Measurements from ENCODE around the gene VSX1.

Gene VSX1

DNA sequence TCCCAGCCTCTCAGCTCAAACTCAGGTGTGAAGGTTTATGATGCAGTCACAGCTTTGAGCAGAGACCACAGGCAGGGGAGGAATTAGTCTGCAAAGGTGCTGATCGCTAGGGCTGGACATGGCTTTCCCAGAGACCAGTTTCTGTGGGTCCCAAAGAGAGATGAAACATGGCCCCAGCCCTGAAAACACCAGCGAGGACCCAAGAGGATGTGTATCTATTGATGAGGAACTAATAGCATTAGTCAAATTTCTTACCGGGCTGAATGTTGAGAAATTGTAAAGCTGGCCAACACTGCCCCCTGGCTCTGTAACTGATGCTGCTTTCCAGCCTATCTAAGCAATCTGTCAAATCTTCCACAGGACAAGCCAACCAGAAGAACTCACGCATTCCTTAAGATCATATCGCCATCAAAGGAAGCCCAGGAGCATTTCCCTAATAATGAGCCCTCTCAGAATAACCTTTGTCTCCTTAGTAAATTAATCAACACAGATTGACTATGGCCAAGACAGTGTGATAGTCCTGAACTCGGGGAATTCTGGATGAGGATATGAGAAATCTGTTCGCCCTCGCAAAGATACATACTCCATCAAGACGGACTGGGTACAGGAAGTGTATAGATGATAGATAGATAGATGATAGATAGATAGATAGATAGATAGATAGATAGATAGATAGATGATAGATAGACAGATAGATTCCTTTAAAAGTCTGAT lies 16.2 kb downstream of the VSX1 start:
- peak; percentile 48 for DNase-seq (ENCODE audit: low read depth)

DNA sequence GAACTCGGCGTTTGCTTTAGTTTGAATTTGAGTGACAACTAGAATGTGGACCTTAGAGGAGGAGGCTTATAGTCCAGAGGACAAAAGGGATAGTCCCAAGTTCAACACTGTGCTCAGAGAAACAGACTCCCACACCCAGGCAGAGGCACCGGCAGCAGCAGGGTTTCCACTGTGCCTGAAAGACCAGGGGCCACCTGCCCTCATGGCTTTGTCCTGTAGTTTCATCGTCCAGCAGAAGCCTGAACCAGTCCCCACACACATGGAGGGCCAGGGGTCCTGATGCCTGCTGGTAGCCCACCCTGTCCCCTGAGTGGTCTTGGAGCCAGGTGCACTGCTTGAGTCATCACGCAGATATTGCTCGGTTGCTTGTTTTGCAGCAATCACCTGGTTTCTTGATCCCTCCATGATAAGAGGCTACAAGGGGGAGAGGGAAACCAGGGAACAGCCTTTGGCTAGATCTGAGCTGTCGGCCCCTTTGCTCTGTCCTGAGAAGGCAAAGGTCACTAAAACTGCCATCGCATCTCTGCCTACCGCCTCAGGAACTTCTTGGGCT lies 16.8 kb downstream of the VSX1 start:
- no peak for DNase-seq (ENCODE audit: low read depth)

GRCh38 chr20:25064561-25065071 lies 17.3 kb downstream of the VSX1 start:
- DNase-seq (ENCODE audit: low read depth): no peak

- no peak for DNase-seq (ENCODE audit: low read depth)
These were observed 18.0 kb downstream of the VSX1 start for GRCh38 chr20:25063981-25064380.

- no peak for DNase-seq (ENCODE audit: low read depth)
These were observed 18.4 kb downstream of the VSX1 start for GRCh38 chr20:25063546-25063945.

DNA sequence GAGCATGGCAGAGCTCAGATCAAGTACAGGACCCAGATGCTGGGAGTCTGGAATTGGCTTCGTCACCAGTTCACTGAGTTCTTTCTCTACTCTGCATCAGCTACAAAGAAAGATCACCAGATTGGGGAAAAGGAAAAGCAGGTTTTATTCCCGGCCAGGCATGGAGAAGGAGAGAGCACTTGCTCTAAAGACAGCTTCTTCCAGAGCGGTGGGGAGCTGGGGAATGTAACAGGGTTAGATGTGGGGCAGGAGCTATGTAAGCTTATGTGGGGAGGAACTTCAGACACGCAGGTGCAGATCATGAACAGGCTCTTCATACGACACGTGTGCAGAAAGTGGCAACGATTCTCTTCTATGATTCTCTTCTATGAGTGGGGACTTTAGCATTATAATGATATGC lies 19.1 kb downstream of the VSX1 start:
- no peak for DNase-seq (ENCODE audit: low read depth)

GRCh38 chr20:25061821-25062530 lies 20.0 kb downstream of the VSX1 start:
- no peak for DNase-seq (ENCODE audit: low read depth)

GRCh38 chr20:25061103-25061799 lies 20.7 kb downstream of the VSX1 start:
- no peak for DNase-seq (ENCODE audit: low read depth)

- no peak for DNase-seq (ENCODE audit: low read depth)
These were observed 22.0 kb downstream of the VSX1 start for GRCh38 chr20:25059866-25060465.

- DNase-seq (ENCODE audit: low read depth): no peak
These were observed 22.8 kb downstream of the VSX1 start for GRCh38 chr20:25058847-25059810.

GRCh38 chr20:25058051-25058846 lies 23.7 kb downstream of the VSX1 start, which contains the start of gene ACSS1:
Gene ACSS1, minus strand, starts transcription at chr20:25058139. Its CDS starts 37 bp downstream, at chr20:25058102.
- DNase-seq (ENCODE audit: low read depth): peak; percentile 58

- DNase-seq (ENCODE audit: low read depth): peak; percentile 69
These were observed 24.5 kb downstream of the VSX1 start for GRCh38 chr20:25057234-25058050.

DNA sequence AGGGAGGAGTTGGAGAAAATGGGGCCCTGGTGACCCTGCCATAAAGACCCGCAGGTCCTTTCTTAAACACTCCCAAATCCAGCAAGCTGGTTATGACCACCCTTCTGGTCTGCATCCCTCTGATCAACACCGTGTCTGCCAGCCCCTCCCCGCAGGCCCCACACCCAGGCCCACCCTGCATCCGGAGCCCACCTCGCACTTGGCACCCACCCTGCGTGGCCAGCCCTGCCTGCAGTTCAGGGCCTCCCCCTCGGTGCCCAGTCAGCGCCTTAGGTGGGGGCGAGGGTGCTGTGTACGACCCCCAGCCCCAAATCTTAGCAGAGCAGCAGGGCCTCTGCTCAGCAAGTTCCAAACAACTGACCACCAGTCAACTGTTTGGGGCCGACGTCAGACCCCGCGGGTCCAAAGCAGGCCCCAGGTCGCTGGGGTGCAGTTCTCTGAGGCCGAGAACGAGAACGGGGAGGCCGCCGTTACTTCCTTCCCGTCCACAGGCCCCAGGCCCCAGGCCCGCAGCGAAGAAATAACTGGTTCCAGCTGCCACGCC lies 25.2 kb downstream of the VSX1 start:
- no peak for DNase-seq (ENCODE audit: low read depth)

DNA sequence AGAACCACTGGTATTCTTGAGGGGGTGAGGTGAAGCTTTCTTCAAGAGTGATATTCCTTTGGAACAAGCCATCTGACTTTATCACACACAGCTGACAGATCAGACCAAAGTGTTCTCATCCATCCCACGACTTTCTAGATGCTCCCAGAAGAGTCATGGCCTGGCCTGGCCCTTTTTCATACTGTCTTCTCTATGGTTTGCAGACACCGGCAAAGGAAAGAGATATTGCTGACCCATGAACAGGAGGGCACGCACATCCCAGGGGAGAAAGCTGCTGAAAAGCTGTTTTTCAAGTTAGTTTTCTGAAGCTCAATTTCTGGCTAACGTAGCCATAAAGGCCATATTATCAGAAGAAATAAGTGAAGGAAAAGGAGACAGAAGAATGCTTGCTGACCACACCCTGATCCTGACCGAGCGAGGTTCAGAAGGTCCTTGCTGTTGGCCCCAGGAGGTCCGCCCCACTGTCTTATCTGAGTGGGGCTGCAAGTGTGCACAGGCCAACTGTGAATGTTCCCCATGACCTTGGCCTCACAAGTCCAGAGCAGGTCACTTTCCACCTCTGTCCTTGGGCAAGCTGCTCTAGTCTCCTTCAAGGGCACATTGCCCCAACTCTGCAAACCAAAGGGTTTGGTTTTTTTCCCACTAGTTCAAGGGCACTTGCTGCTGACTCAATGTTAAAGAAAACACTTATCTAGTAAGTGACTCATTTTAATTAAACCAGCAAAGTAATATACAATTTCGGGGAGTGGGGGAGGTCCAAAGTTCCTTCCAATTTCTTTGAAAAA lies 26.0 kb downstream of the VSX1 start:
- DNase-seq (ENCODE audit: low read depth): no peak

- no peak for DNase-seq (ENCODE audit: low read depth)
These were observed 26.8 kb downstream of the VSX1 start for GRCh38 chr20:25054995-25055629.

DNA sequence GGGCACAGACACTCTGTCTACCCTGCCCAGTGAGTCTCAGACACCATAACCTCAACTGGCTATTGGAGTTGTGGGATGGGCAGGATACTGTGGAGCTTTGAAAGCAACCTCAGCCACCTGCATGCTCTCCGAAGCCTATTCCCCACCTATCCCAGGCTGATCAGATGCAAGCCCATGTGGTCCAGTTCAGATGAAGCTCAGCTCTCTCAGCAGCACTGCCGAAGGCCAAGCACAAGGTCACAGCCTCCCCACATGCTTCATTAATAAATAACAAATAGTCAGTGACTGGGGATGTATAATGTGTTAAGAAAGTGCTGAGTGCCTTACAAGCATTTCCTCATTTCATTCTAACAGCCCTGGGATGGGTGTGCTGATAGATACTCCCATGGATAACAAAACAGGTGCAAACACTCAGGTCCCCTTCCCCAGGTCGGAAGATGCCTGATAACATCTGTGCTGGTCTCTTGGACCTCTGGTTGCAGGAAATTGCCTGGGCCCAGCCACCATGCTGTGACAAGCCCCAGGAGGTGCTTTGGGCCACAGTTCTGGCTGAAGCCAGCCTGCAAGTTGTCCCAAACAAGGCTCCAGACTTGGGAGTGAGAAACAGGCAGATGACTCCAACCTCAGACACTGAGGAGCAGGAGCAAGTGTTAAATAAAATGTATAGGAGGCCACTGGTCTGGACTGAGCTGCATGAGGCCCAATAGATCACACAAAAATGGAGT lies 27.7 kb downstream of the VSX1 start:
- DNase-seq (ENCODE audit: low read depth): no peak

Measured in T follicular helper cell (primary cell).